Measurements from ENCODE around the gene AQP12B.

DNA sequence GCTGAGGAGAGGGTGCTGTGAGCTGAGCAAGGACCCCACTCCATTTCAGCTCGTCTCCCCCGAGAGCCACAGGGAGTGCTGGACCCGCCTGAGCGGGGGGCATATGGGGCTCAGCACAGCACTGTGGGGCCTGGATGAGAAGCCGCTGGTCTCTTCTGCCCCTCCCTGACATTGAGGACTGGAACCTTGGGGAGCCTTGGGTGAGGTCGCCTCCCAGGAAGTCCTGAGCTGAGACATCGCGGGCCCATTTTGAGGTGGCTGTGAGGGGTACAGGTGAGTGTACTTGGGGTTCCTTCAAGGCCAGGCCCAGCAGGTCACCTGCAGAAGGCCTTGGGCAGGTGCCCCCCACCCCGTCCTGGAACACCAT, 5.9 kb upstream of the AQP12B start:
- TF ChIP-seq, protein P1, sequence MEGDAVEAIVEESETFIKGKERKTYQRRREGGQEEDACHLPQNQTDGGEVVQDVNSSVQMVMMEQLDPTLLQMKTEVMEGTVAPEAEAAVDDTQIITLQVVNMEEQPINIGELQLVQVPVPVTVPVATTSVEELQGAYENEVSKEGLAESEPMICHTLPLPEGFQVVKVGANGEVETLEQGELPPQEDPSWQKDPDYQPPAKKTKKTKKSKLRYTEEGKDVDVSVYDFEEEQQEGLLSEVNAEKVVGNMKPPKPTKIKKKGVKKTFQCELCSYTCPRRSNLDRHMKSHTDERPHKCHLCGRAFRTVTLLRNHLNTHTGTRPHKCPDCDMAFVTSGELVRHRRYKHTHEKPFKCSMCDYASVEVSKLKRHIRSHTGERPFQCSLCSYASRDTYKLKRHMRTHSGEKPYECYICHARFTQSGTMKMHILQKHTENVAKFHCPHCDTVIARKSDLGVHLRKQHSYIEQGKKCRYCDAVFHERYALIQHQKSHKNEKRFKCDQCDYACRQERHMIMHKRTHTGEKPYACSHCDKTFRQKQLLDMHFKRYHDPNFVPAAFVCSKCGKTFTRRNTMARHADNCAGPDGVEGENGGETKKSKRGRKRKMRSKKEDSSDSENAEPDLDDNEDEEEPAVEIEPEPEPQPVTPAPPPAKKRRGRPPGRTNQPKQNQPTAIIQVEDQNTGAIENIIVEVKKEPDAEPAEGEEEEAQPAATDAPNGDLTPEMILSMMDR (conservative IDR thresholded peaks at IDR 0.05; ENCODE audit: low read depth, low read length): no peak
- no peak for TF ChIP-seq EZH2phosphoT487 (IDR thresholded peaks at IDR 0.05; ENCODE audit: borderline replicate concordance, low read length)
- no peak for TF ChIP-seq EZH2 (IDR thresholded peaks at IDR 0.05; ENCODE audit: low read length, unreplicated experiment)
